ENCODE data around the gene TBC1D24. TPM values are rescaled to one million over a fixed set of nuclear protein-coding genes. Genes with fewer than 3 reads are reported as not detected.
A peak's percentile ranks its signal among the peaks of the same experiment; 100 is the strongest.

Gene TBC1D24
- total and polyA plus RNA-seq, 2 donors (not counting 1 experiment from before 2014, with no cell fraction given): 6.3 to 10.9 TPM

DNA sequence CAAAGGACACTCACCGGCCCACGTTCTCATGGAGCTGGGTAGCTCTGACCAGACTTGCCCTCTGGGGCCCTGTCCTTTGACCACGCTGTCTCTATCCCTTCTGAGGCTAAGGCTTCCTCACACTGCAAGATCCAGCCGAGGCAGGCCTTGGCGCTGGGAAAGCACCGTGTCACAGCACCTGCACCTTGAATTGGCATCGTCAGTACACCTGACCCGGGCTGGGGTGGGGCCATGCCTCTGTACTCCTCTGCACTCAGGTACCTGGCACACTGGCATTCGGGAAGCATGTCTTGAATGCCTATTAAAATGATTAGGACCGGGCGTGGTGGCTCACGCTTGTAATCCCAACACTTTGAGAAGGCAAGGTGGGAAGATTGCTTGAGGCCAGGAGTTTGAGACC is 6.0 kb downstream of the TBC1D24 start:
- no peaks in the 10 kb centered on the region for H4K20me1 ChIP-seq (ENCODE audit: control insufficient read depth, extremely low read depth, insufficient read depth, low read length)
- H3K4me2 ChIP-seq (ENCODE audit: extremely low read depth, insufficient read depth, low read length): no peak overlapping the region
- H3K9me3 ChIP-seq (ENCODE audit: control insufficient read depth, insufficient read depth, low read depth, low read length): no peaks in the 10 kb centered on the region
- peaks cover 18% of the 10 kb centered on the region for H3K4me1 ChIP-seq (ENCODE audit: control insufficient read depth, extremely low read depth, insufficient read depth, low read length)
- TF ChIP-seq, protein P1, sequence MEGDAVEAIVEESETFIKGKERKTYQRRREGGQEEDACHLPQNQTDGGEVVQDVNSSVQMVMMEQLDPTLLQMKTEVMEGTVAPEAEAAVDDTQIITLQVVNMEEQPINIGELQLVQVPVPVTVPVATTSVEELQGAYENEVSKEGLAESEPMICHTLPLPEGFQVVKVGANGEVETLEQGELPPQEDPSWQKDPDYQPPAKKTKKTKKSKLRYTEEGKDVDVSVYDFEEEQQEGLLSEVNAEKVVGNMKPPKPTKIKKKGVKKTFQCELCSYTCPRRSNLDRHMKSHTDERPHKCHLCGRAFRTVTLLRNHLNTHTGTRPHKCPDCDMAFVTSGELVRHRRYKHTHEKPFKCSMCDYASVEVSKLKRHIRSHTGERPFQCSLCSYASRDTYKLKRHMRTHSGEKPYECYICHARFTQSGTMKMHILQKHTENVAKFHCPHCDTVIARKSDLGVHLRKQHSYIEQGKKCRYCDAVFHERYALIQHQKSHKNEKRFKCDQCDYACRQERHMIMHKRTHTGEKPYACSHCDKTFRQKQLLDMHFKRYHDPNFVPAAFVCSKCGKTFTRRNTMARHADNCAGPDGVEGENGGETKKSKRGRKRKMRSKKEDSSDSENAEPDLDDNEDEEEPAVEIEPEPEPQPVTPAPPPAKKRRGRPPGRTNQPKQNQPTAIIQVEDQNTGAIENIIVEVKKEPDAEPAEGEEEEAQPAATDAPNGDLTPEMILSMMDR (conservative IDR thresholded peaks at IDR 0.05 in 1 of 2, IDR thresholded peaks at IDR 0.05 in 1 of 2; ENCODE audit: low read depth in 1 of 2, low read length in 2 of 2): no peak
- no peak for TF ChIP-seq EZH2 (IDR thresholded peaks at IDR 0.05; ENCODE audit: low read length, missing control alignments)
- H3K27me3 ChIP-seq (ENCODE audit: control insufficient read depth, insufficient read depth, low read length): no peaks in the 10 kb centered on the region
- H3K79me2 ChIP-seq (ENCODE audit: control insufficient read depth, insufficient read depth, low read length): peaks cover 5% of the 10 kb centered on the region
- DNase-seq (ENCODE audit: low read depth in 2 of 2): no peak
- H3K27ac ChIP-seq (ENCODE audit: insufficient read depth, low read length): no peak overlapping the region
- no peaks in the 10 kb centered on the region for H3K36me3 ChIP-seq (ENCODE audit: control insufficient read depth, insufficient read depth, low read length)
- H3K4me3 ChIP-seq (replicated peaks in 1 of 4; ENCODE audit: control extremely low read depth in 1 of 4, insufficient read depth in 1 of 4, low read depth in 3 of 4, low read length in 4 of 4): no peak overlapping the region
- no peak overlapping the region for H3K9ac ChIP-seq (ENCODE audit: insufficient read depth, low read length)
- H2AFZ ChIP-seq (ENCODE audit: low read length): no peak overlapping the region

DNA sequence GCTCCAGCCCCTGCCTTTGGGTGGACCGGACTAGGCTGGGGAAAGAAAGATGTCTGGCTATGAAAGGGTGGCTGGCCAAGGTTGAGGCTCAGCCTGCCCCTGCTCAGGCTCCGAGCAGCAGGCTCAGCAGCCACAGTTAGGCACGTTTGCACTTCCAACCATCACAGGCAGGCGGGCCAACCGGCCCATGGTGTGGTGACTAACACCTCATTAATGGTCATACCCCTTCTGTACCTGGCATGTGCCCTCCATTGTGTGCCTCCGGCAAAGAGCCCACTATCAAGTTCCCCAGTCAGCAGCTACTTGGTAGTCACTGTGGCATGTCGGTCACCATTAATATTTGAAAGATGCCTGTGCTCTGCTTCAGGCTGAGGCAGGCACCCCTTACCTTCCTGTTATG is 6.7 kb downstream of the TBC1D24 start:
- H3K79me2 ChIP-seq (ENCODE audit: control insufficient read depth, insufficient read depth, low read length): peaks cover 3% of the 10 kb centered on the region

DNA sequence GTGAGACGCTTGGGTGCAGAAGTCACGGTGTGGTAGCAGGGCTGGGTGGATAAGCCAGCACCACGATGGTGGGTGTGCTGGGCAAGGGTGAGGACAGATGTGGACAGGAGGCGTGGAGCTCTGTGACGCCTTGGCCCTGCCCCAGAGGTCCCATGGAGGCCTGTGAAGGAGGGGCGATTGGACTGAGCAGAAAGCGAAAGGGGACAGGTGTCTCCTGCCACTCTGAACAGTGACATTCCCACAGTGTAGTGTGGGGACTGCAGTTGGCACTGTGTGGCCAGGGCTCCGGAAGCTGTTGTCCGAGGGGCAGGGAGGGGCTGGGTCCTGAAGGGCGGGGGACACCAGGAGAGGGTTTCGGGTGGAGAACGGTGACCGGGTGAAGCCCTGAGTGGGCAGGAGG is 7.3 kb downstream of the TBC1D24 start:
- no peaks in the 10 kb centered on the region for H3K27me3 ChIP-seq (ENCODE audit: control insufficient read depth, insufficient read depth, low read length)
- no peak for TF ChIP-seq EZH2 (IDR thresholded peaks at IDR 0.05; ENCODE audit: low read length, missing control alignments)
- TF ChIP-seq, protein P1 (conservative IDR thresholded peaks at IDR 0.05 in 1 of 2, IDR thresholded peaks at IDR 0.05 in 1 of 2; ENCODE audit: low read depth in 1 of 2, low read length in 2 of 2): no peak
- no peaks in the 10 kb centered on the region for H4K20me1 ChIP-seq (ENCODE audit: control insufficient read depth, extremely low read depth, insufficient read depth, low read length)
- H3K79me2 ChIP-seq (ENCODE audit: control insufficient read depth, insufficient read depth, low read length): peaks cover 3% of the 10 kb centered on the region
- H3K4me2 ChIP-seq (ENCODE audit: extremely low read depth, insufficient read depth, low read length): peak overlapping the region; percentile 37
- H3K9ac ChIP-seq (ENCODE audit: insufficient read depth, low read length): no peak overlapping the region
- H3K36me3 ChIP-seq (ENCODE audit: control insufficient read depth, insufficient read depth, low read length): no peaks in the 10 kb centered on the region
- H3K27ac ChIP-seq (ENCODE audit: insufficient read depth, low read length): no peak overlapping the region
- DNase-seq (ENCODE audit: low read depth in 2 of 2): no peak
- H3K4me1 ChIP-seq (ENCODE audit: control insufficient read depth, extremely low read depth, insufficient read depth, low read length): peaks cover 17% of the 10 kb centered on the region
- H3K4me3 ChIP-seq (replicated peaks in 1 of 4; ENCODE audit: control extremely low read depth in 1 of 4, insufficient read depth in 1 of 4, low read depth in 3 of 4, low read length in 4 of 4): peak overlapping the region in 1 of 4 experiments; percentile 47
- H3K9me3 ChIP-seq (ENCODE audit: control insufficient read depth, insufficient read depth, low read depth, low read length): no peaks in the 10 kb centered on the region
- H2AFZ ChIP-seq (ENCODE audit: low read length): no peak overlapping the region

More for the DNA sequence above, 6.7 kb downstream of the TBC1D24 start:
- no peak for DNase-seq (ENCODE audit: low read depth in 2 of 2)
- Histone ChIP-seq H3K36me3 (ENCODE audit: control insufficient read depth, insufficient read depth, low read length) (no peaks in the 10 kb centered on the region), H3K4me1 (ENCODE audit: control insufficient read depth, extremely low read depth, insufficient read depth, low read length) (peaks cover 17% of the 10 kb centered on the region), H3K27me3 (ENCODE audit: control insufficient read depth, insufficient read depth, low read length) (no peaks in the 10 kb centered on the region), H3K9ac (ENCODE audit: insufficient read depth, low read length) (no peak overlapping the region), H3K27ac (ENCODE audit: insufficient read depth, low read length) (no peak overlapping the region), H4K20me1 (ENCODE audit: control insufficient read depth, extremely low read depth, insufficient read depth, low read length) (no peaks in the 10 kb centered on the region), H3K4me2 (ENCODE audit: extremely low read depth, insufficient read depth, low read length) (no peak overlapping the region), H2AFZ (ENCODE audit: low read length) (no peak overlapping the region), H3K4me3 (replicated peaks in 1 of 4; ENCODE audit: control extremely low read depth in 1 of 4, insufficient read depth in 1 of 4, low read depth in 3 of 4, low read length in 4 of 4) (no peak overlapping the region), H3K9me3 (ENCODE audit: control insufficient read depth, insufficient read depth, low read depth, low read length) (no peaks in the 10 kb centered on the region)
- TF ChIP-seq, protein P1 (conservative IDR thresholded peaks at IDR 0.05 in 1 of 2, IDR thresholded peaks at IDR 0.05 in 1 of 2; ENCODE audit: low read depth in 1 of 2, low read length in 2 of 2): no peak
- no peak for TF ChIP-seq EZH2 (IDR thresholded peaks at IDR 0.05; ENCODE audit: low read length, missing control alignments)
